ENCODE measurements around the gene E2F6. TPM values are rescaled to one million over a fixed set of nuclear protein-coding genes. Genes with fewer than 3 reads are reported as not detected.

Gene E2F6
- total and polyA plus RNA-seq, 2 of the 13 experiments (the other 11 are each of a cell fraction or from before 2014, with no cell fraction given), result 27.3 to 36.0 TPM

GRCh38 chr2:11477994-11478393 lies 12.0 kb upstream of the E2F6 start (continued):
- TF ChIP-seq SNAPC4 (CRISPR knock-in tag; IDR thresholded peaks at IDR 0.05), result no peak
- no peak for TF ChIP-seq FOXA1 (IDR thresholded peaks at IDR 0.05)
- TF ChIP-seq FOXA1 (CRISPR knock-in tag; IDR thresholded peaks at IDR 0.05), result no peak
- TF ChIP-seq ZNF350 (CRISPR knock-in tag; IDR thresholded peaks at IDR 0.05; ENCODE audit: borderline replicate concordance, low read depth), result no peak
- TF ChIP-seq, protein P1, sequence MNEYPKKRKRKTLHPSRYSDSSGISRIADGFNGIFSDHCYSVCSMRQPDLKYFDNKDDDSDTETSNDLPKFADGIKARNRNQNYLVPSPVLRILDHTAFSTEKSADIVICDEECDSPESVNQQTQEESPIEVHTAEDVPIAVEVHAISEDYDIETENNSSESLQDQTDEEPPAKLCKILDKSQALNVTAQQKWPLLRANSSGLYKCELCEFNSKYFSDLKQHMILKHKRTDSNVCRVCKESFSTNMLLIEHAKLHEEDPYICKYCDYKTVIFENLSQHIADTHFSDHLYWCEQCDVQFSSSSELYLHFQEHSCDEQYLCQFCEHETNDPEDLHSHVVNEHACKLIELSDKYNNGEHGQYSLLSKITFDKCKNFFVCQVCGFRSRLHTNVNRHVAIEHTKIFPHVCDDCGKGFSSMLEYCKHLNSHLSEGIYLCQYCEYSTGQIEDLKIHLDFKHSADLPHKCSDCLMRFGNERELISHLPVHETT (CRISPR knock-in tag; conservative IDR thresholded peaks at IDR 0.05), result no peak
- no peak for TF ChIP-seq MTF1 (CRISPR knock-in tag; IDR thresholded peaks at IDR 0.05)
- no peak for TF ChIP-seq ZNF484 (CRISPR knock-in tag; IDR thresholded peaks at IDR 0.05; ENCODE audit: borderline replicate concordance, low read depth)
- TF ChIP-seq, protein P2, sequence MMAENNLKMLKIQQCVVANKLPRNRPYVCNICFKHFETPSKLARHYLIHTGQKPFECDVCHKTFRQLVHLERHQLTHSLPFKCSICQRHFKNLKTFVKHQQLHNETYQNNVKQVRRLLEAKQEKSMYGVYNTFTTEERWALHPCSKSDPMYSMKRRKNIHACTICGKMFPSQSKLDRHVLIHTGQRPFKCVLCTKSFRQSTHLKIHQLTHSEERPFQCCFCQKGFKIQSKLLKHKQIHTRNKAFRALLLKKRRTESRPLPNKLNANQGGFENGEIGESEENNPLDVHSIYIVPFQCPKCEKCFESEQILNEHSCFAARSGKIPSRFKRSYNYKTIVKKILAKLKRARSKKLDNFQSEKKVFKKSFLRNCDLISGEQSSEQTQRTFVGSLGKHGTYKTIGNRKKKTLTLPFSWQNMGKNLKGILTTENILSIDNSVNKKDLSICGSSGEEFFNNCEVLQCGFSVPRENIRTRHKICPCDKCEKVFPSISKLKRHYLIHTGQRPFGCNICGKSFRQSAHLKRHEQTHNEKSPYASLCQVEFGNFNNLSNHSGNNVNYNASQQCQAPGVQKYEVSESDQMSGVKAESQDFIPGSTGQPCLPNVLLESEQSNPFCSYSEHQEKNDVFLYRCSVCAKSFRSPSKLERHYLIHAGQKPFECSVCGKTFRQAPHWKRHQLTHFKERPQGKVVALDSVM (CRISPR knock-in tag; IDR thresholded peaks at IDR 0.05), result no peak
- no peak for TF ChIP-seq ZC3H13 (CRISPR knock-in tag; IDR thresholded peaks at IDR 0.05)
- no peak for TF ChIP-seq RELA (CRISPR knock-in tag; IDR thresholded peaks at IDR 0.05)
- TF ChIP-seq NFAT5 (CRISPR knock-in tag; IDR thresholded peaks at IDR 0.05), result no peak
- no peak for TF ChIP-seq ZNF800 (CRISPR knock-in tag; IDR thresholded peaks at IDR 0.05)
- TF ChIP-seq ATF4 (CRISPR knock-in tag; IDR thresholded peaks at IDR 0.05), result no peak

All from HepG2 (cell line).